Stimulated activated naive CD8-positive, alpha-beta T cell treated with anti-CD3 and anti-CD28 coated beads, Interleukin-15, amount 100 ng/mL, for 72 hours (primary cell): Measurements from ENCODE around the gene DCC.

ENCODE experiments used
- ATAC-seq: fragments of 150-1000 bp; cut with Tn5 transposase; 2 replicates; pipeline ENCODE4 v1.10.0; 2021; ENCODE audit warnings: mild to moderate bottlenecking, moderate library complexity
- DNase-seq, 2 donors: peaks; one replicate each; pipeline ENCODE4 v3.0.0; 2021 to 2022
- H3K27ac Mint-ChIP-seq, 2 donors: one replicate each; pipeline ENCODE4 v1.8.0; 2022; ENCODE audit warnings: mild to moderate bottlenecking in 2 of 2, mixed read lengths in 2 of 2, moderate library complexity in 2 of 2
- H3K27me3 Mint-ChIP-seq: one replicate; pipeline ENCODE4 v1.8.0; 2022; ENCODE audit warnings: mixed read lengths
- H3K4me1 Mint-ChIP-seq: one replicate; pipeline ENCODE4 v1.8.0; 2022; ENCODE audit warnings: mild to moderate bottlenecking, mixed read lengths
- H3K4me3 Mint-ChIP-seq, 2 donors: one replicate each; pipeline ENCODE4 v1.8.0; 2022; ENCODE audit warnings: mild to moderate bottlenecking in 2 of 2, mixed read lengths in 2 of 2, moderate library complexity in 1 of 2
- H3K9me3 Mint-ChIP-seq, 2 donors: one replicate each; pipeline ENCODE4 v1.8.0; 2022; ENCODE audit warnings: mixed read lengths in 2 of 2

DCC gene

GRCh38 chr18:52612406-52612805, 272.4 kb downstream of the DCC start:
- DNase-seq (no peak), ATAC-seq (no peak)
- Mint-ChIP-seq H3K27ac (no peak overlapping the region), H3K4me3 (no peak overlapping the region), H3K4me1 (no peaks in the 10 kb centered on the region), H3K27me3 (no peaks in the 10 kb centered on the region), H3K9me3 (peaks cover 7 to 17% of the 10 kb centered on the region in 2 donors)

GRCh38 chr18:52615321-52615720, 275.3 kb downstream of the DCC start:
- Mint-ChIP-seq H3K27me3 (no peaks in the 10 kb centered on the region), H3K4me3 (no peak overlapping the region), H3K9me3 (peaks cover 7 to 8% of the 10 kb centered on the region in 2 donors), H3K4me1 (no peaks in the 10 kb centered on the region), H3K27ac (peak overlapping the region in 1 of 2 donors; percentile 74)
- no peak for DNase-seq
- no peak for ATAC-seq

GRCh38 chr18:52615943-52616342, 275.9 kb downstream of the DCC start:
- Mint-ChIP-seq H3K4me3 (no peak overlapping the region), H3K27me3 (no peaks in the 10 kb centered on the region), H3K27ac (no peak overlapping the region), H3K9me3 (peaks cover 7% of the 10 kb centered on the region in 2 donors), H3K4me1 (no peaks in the 10 kb centered on the region)
- DNase-seq = no peak
- ATAC-seq = no peak

GRCh38 chr18:52617931-52618330, 277.9 kb downstream of the DCC start:
- no peaks in the 10 kb centered on the region for H3K4me1 Mint-ChIP-seq
- no peaks in the 10 kb centered on the region for H3K27me3 Mint-ChIP-seq
- H3K4me3 Mint-ChIP-seq = no peak overlapping the region
- ATAC-seq (no peak), DNase-seq (no peak)
- no peak overlapping the region for H3K27ac Mint-ChIP-seq
- no peaks in the 10 kb centered on the region for H3K9me3 Mint-ChIP-seq

GRCh38 chr18:52620926-52621439, 281.0 kb downstream of the DCC start:
- H3K4me1 Mint-ChIP-seq = no peaks in the 10 kb centered on the region
- H3K27me3 Mint-ChIP-seq = no peaks in the 10 kb centered on the region
- no peak overlapping the region for H3K27ac Mint-ChIP-seq
- DNase-seq (no peak), ATAC-seq (no peak)
- H3K4me3 Mint-ChIP-seq = no peak overlapping the region
- H3K9me3 Mint-ChIP-seq = no peaks in the 10 kb centered on the region

- Mint-ChIP-seq H3K4me3 (no peak overlapping the region), H3K27me3 (no peaks in the 10 kb centered on the region), H3K4me1 (no peaks in the 10 kb centered on the region), H3K9me3 (no peaks in the 10 kb centered on the region), H3K27ac (no peak overlapping the region)
- DNase-seq (no peak), ATAC-seq (no peak)
Measured at GRCh38 chr18:52624702-52625101, 284.7 kb downstream of the DCC start.

- H3K27ac Mint-ChIP-seq = peak overlapping the region in 1 of 2 donors; percentile 22
- no peak for DNase-seq
- no peak overlapping the region for H3K4me3 Mint-ChIP-seq
- no peaks in the 10 kb centered on the region for H3K4me1 Mint-ChIP-seq
- H3K9me3 Mint-ChIP-seq = peaks cover 17 to 28% of the 10 kb centered on the region in 2 donors
- H3K27me3 Mint-ChIP-seq = no peaks in the 10 kb centered on the region
- ATAC-seq = no peak
Measured at GRCh38 chr18:52636536-52636935, 296.5 kb downstream of the DCC start.

GRCh38 chr18:52648201-52648600, 308.2 kb downstream of the DCC start:
- Mint-ChIP-seq H3K4me3 (no peak overlapping the region), H3K9me3 (peaks cover 10 to 12% of the 10 kb centered on the region in 2 donors), H3K4me1 (no peaks in the 10 kb centered on the region), H3K27ac (no peak overlapping the region), H3K27me3 (no peaks in the 10 kb centered on the region)
- no peak for ATAC-seq
- no peak for DNase-seq

- DNase-seq (no peak), ATAC-seq (no peak)
- H3K4me3 Mint-ChIP-seq = no peak overlapping the region
- H3K27ac Mint-ChIP-seq = no peak overlapping the region
- peaks cover 5 to 9% of the 10 kb centered on the region in 2 donors for H3K9me3 Mint-ChIP-seq
- H3K4me1 Mint-ChIP-seq = no peaks in the 10 kb centered on the region
- H3K27me3 Mint-ChIP-seq = no peaks in the 10 kb centered on the region
Measured at GRCh38 chr18:52652391-52652790, 312.4 kb downstream of the DCC start.

GRCh38 chr18:52657043-52657805, 317.2 kb downstream of the DCC start:
- no peak overlapping the region for H3K27ac Mint-ChIP-seq
- H3K4me1 Mint-ChIP-seq = no peaks in the 10 kb centered on the region
- H3K9me3 Mint-ChIP-seq = peaks cover 5 to 26% of the 10 kb centered on the region in 2 donors
- no peak for ATAC-seq
- no peak for DNase-seq
- H3K4me3 Mint-ChIP-seq = no peak overlapping the region
- no peaks in the 10 kb centered on the region for H3K27me3 Mint-ChIP-seq

GRCh38 chr18:52667463-52668065, 327.6 kb downstream of the DCC start:
- Mint-ChIP-seq H3K27me3 (no peaks in the 10 kb centered on the region), H3K4me1 (no peaks in the 10 kb centered on the region), H3K4me3 (no peak overlapping the region), H3K27ac (peak overlapping the region in 1 of 2 donors; percentile 38), H3K9me3 (peaks cover 0 to 9% of the 10 kb centered on the region in 2 donors)
- DNase-seq (no peak), ATAC-seq (no peak)

- no peak for DNase-seq
- no peaks in the 10 kb centered on the region for H3K27me3 Mint-ChIP-seq
- H3K9me3 Mint-ChIP-seq = peaks cover 0 to 9% of the 10 kb centered on the region in 2 donors
- no peaks in the 10 kb centered on the region for H3K4me1 Mint-ChIP-seq
- no peak for ATAC-seq
- H3K27ac Mint-ChIP-seq = no peak overlapping the region
- H3K4me3 Mint-ChIP-seq = no peak overlapping the region
Measured at GRCh38 chr18:52670896-52671295, 330.9 kb downstream of the DCC start.

GRCh38 chr18:52678034-52678433, 338.0 kb downstream of the DCC start:
- no peak for ATAC-seq
- Mint-ChIP-seq H3K27ac (no peak overlapping the region), H3K4me1 (no peaks in the 10 kb centered on the region)

GRCh38 chr18:52678551-52678950, 338.6 kb downstream of the DCC start:
- H3K27ac Mint-ChIP-seq = no peak overlapping the region
- no peaks in the 10 kb centered on the region for H3K27me3 Mint-ChIP-seq
- H3K4me3 Mint-ChIP-seq = no peak overlapping the region
- no peaks in the 10 kb centered on the region for H3K4me1 Mint-ChIP-seq
- DNase-seq (no peak), ATAC-seq (no peak)
- H3K9me3 Mint-ChIP-seq = no peaks in the 10 kb centered on the region

More at GRCh38 chr18:52678034-52678433, 338.0 kb downstream of the DCC start:
- H3K27me3 Mint-ChIP-seq = no peaks in the 10 kb centered on the region
- no peak overlapping the region for H3K4me3 Mint-ChIP-seq
- H3K9me3 Mint-ChIP-seq = no peaks in the 10 kb centered on the region
- DNase-seq = no peak

GRCh38 chr18:52679354-52679753, 339.4 kb downstream of the DCC start:
- no peaks in the 10 kb centered on the region for H3K9me3 Mint-ChIP-seq
- ATAC-seq = no peak

GRCh38 chr18:52682260-52682659, 342.3 kb downstream of the DCC start:
- Mint-ChIP-seq H3K9me3 (peaks cover 3 to 7% of the 10 kb centered on the region in 2 donors), H3K4me3 (no peak overlapping the region), H3K27me3 (no peaks in the 10 kb centered on the region), H3K27ac (no peak overlapping the region), H3K4me1 (no peaks in the 10 kb centered on the region)
- DNase-seq = no peak
- no peak for ATAC-seq

More at GRCh38 chr18:52679354-52679753, 339.4 kb downstream of the DCC start:
- no peak overlapping the region for H3K4me3 Mint-ChIP-seq
- no peak for DNase-seq
- H3K4me1 Mint-ChIP-seq = no peaks in the 10 kb centered on the region
- no peak overlapping the region for H3K27ac Mint-ChIP-seq
- H3K27me3 Mint-ChIP-seq = no peaks in the 10 kb centered on the region
